ENCODE results near the gene ZNF410. TPM values are rescaled to one million over a fixed set of nuclear protein-coding genes. Genes with fewer than 3 reads are reported as not detected.

ZNF410 gene
- total and polyA plus RNA-seq, 2 of the 8 experiments (the other 6 are each of a cell fraction or from before 2014, with no cell fraction given): 11.2 to 18.9 TPM

DNA sequence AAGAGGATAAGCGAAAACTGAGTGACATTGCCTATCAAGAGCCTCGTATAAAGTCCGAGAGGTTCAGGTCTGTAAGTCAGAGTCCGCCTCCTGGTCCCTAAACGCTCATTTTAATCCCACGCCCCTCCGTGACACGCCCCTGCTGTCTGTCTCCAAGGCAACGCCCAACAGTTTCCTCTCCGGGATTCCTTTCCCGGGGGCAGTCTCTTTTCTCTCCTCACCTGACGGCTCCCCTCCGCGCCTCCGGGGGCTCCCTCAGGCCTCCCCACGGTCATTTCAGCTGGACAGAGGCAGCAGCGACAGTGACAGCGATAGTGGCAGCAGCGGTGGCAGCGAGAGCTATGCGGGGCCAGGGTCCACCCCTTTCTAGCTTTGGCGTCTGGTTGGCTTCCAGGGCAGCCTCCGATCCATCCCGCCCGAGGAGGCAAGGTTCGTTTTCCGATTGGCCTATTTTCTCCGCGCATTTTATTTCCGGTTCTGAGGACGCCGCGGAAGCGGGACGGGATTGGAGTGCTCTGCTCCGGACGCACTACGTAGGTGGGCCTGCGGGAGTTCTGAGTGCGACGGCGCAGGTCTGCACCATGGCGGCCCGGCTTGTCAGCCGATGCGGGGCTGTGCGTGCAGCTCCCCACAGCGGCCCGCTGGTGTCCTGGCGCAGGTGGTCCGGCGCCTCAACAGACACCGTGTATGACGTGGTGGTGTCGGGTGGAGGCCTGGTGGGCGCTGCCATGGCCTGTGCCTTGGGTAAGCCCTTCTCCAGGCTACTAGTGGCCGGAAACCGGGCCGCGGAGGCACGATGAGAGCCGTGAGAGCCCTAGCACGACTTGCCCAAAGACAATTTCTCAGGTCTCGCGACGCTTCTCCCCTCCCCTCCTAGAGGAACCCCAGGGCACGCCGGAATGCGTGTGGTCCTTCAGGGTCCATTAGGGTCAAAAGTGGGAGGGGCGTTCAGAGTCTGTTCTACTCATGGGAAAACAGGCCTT is 63.4 kb downstream of the ZNF410 start, which contains the start of the genes COQ6 and FAM161B:
Gene COQ6, plus strand, starts transcription at position 551 of the 983 bp plus-strand sequence. Its CDS starts 31 bp downstream, at position 582.
Gene FAM161B, minus strand, starts transcription at position 343 of the 983 bp plus-strand sequence. Its CDS starts 68 bp downstream, at position 275.
- H2BK20ac ChIP-seq (ENCODE audit: low read length): no peak within 1 kb of the TSS
- 0 out of 2 replicates have a peak within 1 kb of the TSS, but pooled peaks have one; percentile 61 for H2BK15ac ChIP-seq (ENCODE audit: low read length)
- no peak within 1 kb of the TSS for H3K4ac ChIP-seq (replicated peaks; ENCODE audit: insufficient read length, low read depth, low read length)
- H3K4me3 ChIP-seq (ENCODE audit: extremely low read depth in 1 of 4, insufficient read depth in 2 of 4, low read depth in 3 of 4, low read length in 4 of 4): peak within 1 kb of the TSS; percentile 66 to 87 (median 74)
- H4K20me1 ChIP-seq (replicated peaks in 1 of 2; ENCODE audit: control insufficient read depth in 1 of 2, insufficient read depth in 2 of 2, low read length in 2 of 2): no peaks in the 10 kb centered on the region
- H3K79me2 ChIP-seq (ENCODE audit: control insufficient read depth in 1 of 2, insufficient read depth in 2 of 2, low read length in 2 of 2): no peaks in the 10 kb centered on the region
- DNase-seq (ENCODE audit: low read depth in 1 of 2, low spot score in 2 of 2): peak; percentile 83 to 93
- H4K8ac ChIP-seq (ENCODE audit: extremely low read depth, insufficient read depth, low read length): peak within 1 kb of the TSS; percentile 90
- peak within 1 kb of the TSS in 3 of 4 experiments; percentile 19 to 83 (median 82); a peak in 6 of 7 replicates for H3K9ac ChIP-seq (replicated peaks in 1 of 4; ENCODE audit: extremely low read depth in 1 of 4, low read depth in 3 of 4, low read length in 3 of 4)
- H3K23ac ChIP-seq (ENCODE audit: insufficient read length): no peak within 1 kb of the TSS
- H2BK120ac ChIP-seq (replicated peaks; ENCODE audit: low read depth, low read length): no peak within 1 kb of the TSS
- ChIA-PET CTCF (ENCODE audit: partially characterized antibody) (no interaction called here), POLR2A (ENCODE audit: partially characterized antibody) (interaction anchor here (0.6 to 1.2 kb wide), 6 partner anchors 9 to 415 kb away, joined by 3 to 7 read pairs (median 3); partner anchors contain the start of genes BBOF1 and ENTPD5)
- no peaks in the 10 kb centered on the region for H3K79me1 ChIP-seq (ENCODE audit: low read depth, low read length)
- H3K4me1 ChIP-seq (replicated peaks in 1 of 4; ENCODE audit: control insufficient read depth in 3 of 4, insufficient read depth in 4 of 4, low read length in 3 of 4): no peaks in the 10 kb centered on the region
- peak within 1 kb of the TSS; percentile 90; the same call in 1 of the 2 replicates for H2BK5ac ChIP-seq (ENCODE audit: low read depth, low read length)
- peak within 1 kb of the TSS; percentile 87; the same call in 1 of the 2 replicates for H2AFZ ChIP-seq (ENCODE audit: low read length)
- H2BK12ac ChIP-seq (ENCODE audit: low read depth, low read length): 0 out of 2 replicates have a peak within 1 kb of the TSS, but pooled peaks have one; percentile 60
- H3K14ac ChIP-seq (ENCODE audit: insufficient read length): no peak within 1 kb of the TSS
- H3K23me2 ChIP-seq (ENCODE audit: low read depth, low read length): no peaks in the 10 kb centered on the region; the same call in 1 of the 2 replicates
- no peak for FAIRE-seq
- no peak within 1 kb of the TSS for H2AK5ac ChIP-seq (ENCODE audit: low read depth, low read length)
- no peaks in the 10 kb centered on the region for H3K9me3 ChIP-seq (ENCODE audit: insufficient read depth in 2 of 2, low read depth in 1 of 2, low read length in 1 of 2)
- H3K4me2 ChIP-seq (ENCODE audit: insufficient read depth in 1 of 2, low read depth in 2 of 2, low read length in 2 of 2): peak within 1 kb of the TSS; percentile 48 to 64
- H3K27ac ChIP-seq (ENCODE audit: low read depth, low read length): peak within 1 kb of the TSS; percentile 80
- 1% methylated on average over 70 of the region's 70 CpGs; no CpG with 5 or more reads in 1 of the 2 experiments for WGBS, 2 experiments (ENCODE audit: extremely low coverage in 1 of 2, insufficient coverage in 1 of 2, insufficient read length in 1 of 2, insufficient replicate concordance in 2 of 2, low coverage in 1 of 2, low lambda C conversion rate in 2 of 2, missing lambda C conversion rate in 1 of 2)
- peak within 1 kb of the TSS; percentile 93 for H3K18ac ChIP-seq (ENCODE audit: extremely low read depth, low read length)
- no peaks in the 10 kb centered on the region for H3K27me3 ChIP-seq (replicated peaks in 1 of 4; ENCODE audit: control insufficient read depth in 3 of 4, extremely low read depth in 1 of 4, insufficient read depth in 3 of 4, low read length in 3 of 4)
- peaks cover 0 to 4% (median 0%) of the 10 kb centered on the region in 4 experiments; a peak in 1 of 8 replicates for H3K36me3 ChIP-seq (ENCODE audit: control insufficient read depth in 2 of 4, insufficient read depth in 4 of 4, low read length in 3 of 4)
- peak within 1 kb of the TSS; percentile 94 for H4K91ac ChIP-seq (replicated peaks; ENCODE audit: insufficient read length, low read length)
- H4K5ac ChIP-seq (ENCODE audit: insufficient read length, low read depth, low read length): peak within 1 kb of the TSS; percentile 45
- peak within 1 kb of the TSS; percentile 82 for H3K56ac ChIP-seq (replicated peaks; ENCODE audit: insufficient read length, low read depth, low read length)
- TF ChIP-seq, protein P1, sequence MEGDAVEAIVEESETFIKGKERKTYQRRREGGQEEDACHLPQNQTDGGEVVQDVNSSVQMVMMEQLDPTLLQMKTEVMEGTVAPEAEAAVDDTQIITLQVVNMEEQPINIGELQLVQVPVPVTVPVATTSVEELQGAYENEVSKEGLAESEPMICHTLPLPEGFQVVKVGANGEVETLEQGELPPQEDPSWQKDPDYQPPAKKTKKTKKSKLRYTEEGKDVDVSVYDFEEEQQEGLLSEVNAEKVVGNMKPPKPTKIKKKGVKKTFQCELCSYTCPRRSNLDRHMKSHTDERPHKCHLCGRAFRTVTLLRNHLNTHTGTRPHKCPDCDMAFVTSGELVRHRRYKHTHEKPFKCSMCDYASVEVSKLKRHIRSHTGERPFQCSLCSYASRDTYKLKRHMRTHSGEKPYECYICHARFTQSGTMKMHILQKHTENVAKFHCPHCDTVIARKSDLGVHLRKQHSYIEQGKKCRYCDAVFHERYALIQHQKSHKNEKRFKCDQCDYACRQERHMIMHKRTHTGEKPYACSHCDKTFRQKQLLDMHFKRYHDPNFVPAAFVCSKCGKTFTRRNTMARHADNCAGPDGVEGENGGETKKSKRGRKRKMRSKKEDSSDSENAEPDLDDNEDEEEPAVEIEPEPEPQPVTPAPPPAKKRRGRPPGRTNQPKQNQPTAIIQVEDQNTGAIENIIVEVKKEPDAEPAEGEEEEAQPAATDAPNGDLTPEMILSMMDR (IDR thresholded peaks at IDR 0.05; ENCODE audit: control extremely low read depth in 1 of 3, insufficient read depth in 1 of 3, low read depth in 1 of 3, low read length in 3 of 3): peak; percentile 2 to 29 (median 24); a peak in 2 of 4 replicates
- TF ChIP-seq BCL11A (IDR thresholded peaks at IDR 0.05; ENCODE audit: low read depth in 2 of 2, low read length in 2 of 2) (no peak), SP4 (IDR thresholded peaks at IDR 0.05; ENCODE audit: low read length) (no peak), SIN3A (conservative IDR thresholded peaks at IDR 0.05 in 1 of 2, IDR thresholded peaks at IDR 0.05 in 1 of 2; ENCODE audit: low read depth in 1 of 2, low read length in 2 of 2) (peak; percentile 29 to 96; a peak in 3 of 4 replicates)

Measured in H1 (cell line).